Esophagus muscularis mucosa (tissue), 3 donors: ENCODE data around the gene RAB20.

Source experiments
- POLR2A ChIP-seq: fragments of 450-650 bp; IDR thresholded peaks from one replicate; pipeline ENCODE4 v1.6.1; 2017; ENCODE audit warnings: antibody characterized with exemption, moderate library complexity, mild to moderate bottlenecking, low read depth
- TF ChIP-seq, protein P1 (sequence below), 3 experiments: fragments of 200-600 bp in 2 of 3; fragments of 450-650 bp in 1 of 3; sonication (generic) in 2 of 3; IDR thresholded peaks; one replicate each; pipeline ENCODE4 v1.5.1; 2017 to 2019; ENCODE audit warnings: antibody characterized with exemption in 3 of 3, mild to moderate bottlenecking in 2 of 3, moderate library complexity in 1 of 3

- TF ChIP-seq, protein P1, sequence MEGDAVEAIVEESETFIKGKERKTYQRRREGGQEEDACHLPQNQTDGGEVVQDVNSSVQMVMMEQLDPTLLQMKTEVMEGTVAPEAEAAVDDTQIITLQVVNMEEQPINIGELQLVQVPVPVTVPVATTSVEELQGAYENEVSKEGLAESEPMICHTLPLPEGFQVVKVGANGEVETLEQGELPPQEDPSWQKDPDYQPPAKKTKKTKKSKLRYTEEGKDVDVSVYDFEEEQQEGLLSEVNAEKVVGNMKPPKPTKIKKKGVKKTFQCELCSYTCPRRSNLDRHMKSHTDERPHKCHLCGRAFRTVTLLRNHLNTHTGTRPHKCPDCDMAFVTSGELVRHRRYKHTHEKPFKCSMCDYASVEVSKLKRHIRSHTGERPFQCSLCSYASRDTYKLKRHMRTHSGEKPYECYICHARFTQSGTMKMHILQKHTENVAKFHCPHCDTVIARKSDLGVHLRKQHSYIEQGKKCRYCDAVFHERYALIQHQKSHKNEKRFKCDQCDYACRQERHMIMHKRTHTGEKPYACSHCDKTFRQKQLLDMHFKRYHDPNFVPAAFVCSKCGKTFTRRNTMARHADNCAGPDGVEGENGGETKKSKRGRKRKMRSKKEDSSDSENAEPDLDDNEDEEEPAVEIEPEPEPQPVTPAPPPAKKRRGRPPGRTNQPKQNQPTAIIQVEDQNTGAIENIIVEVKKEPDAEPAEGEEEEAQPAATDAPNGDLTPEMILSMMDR (IDR thresholded peaks at IDR 0.05) = no peak
- no peak for TF ChIP-seq POLR2A
Measured at GRCh38 chr13:110485604-110486003, 75.9 kb downstream of the RAB20 start.
